Right lobe of liver (tissue), 6 donors: ENCODE results near the gene INSRR. TPM values are rescaled to one million over a fixed set of nuclear protein-coding genes. Genes with fewer than 3 reads are reported as not detected.
A peak's percentile ranks its signal among the peaks of the same experiment; 100 is the strongest.

ENCODE experiments used
- ATAC-seq, 4 donors: fragments of 200-7000 bp; cut with Tn5 transposase; one replicate each; pipeline ENCODE4 v1.9.1; 2020; ENCODE audit warnings: mild to moderate bottlenecking in 4 of 4, moderate library complexity in 4 of 4
- DNase-seq, 3 donors: peaks; one replicate each; pipeline ENCODE4 v3.0.0-alpha.2; 2020
- H3K27ac ChIP-seq, 3 donors: fragments of 200-600 bp; one replicate each; pipeline ENCODE4 v1.8.0; 2022
- H3K27me3 ChIP-seq, 2 donors: fragments of 200-600 bp; one replicate each; pipeline ENCODE4 v1.8.0; 2022
- H3K36me3 ChIP-seq, 4 donors: fragments of 200-600 bp; sonication (generic) in 1 of 4; one replicate each; pipeline versions ENCODE4 v1.5.1 to v1.8.0; 2017 to 2022; ENCODE audit warnings: control low read depth in 1 of 4
- H3K4me1 ChIP-seq, 4 donors: fragments of 200-600 bp; sonication (generic) in 1 of 4; one replicate each; pipeline versions ENCODE4 v1.5.1 to v1.8.0; 2017 to 2022; ENCODE audit warnings: control low read depth in 1 of 4
- H3K4me3 ChIP-seq, 3 donors: fragments of 200-600 bp; one replicate each; pipeline ENCODE4 v1.8.0; 2022
- H3K9me3 ChIP-seq, 4 donors: fragments of 200-600 bp; sonication (generic) in 1 of 4; one replicate each; pipeline versions ENCODE4 v1.5.1 to v1.8.0; 2017 to 2022; ENCODE audit warnings: control low read depth in 1 of 4
- CTCF ChIP-seq, 4 donors: fragments of 200-600 bp in 3 of 4; fragments of 450-650 bp in 1 of 4; IDR thresholded peaks; one replicate each; pipeline versions ENCODE4 v1.5.1 to v1.8.0; 2016 to 2022; ENCODE audit warnings: antibody characterized with exemption in 4 of 4, mild to moderate bottlenecking in 2 of 4
- POLR2A ChIP-seq: fragments of 450-650 bp; IDR thresholded peaks from one replicate; pipeline ENCODE4 v1.6.1; 2017; ENCODE audit warnings: antibody characterized with exemption, mild to moderate bottlenecking
- WGBS: methylation state at CpG from one replicate; pipeline ENCODE4 v1.1.6; 2018; ENCODE audit warnings: low coverage, low lambda C conversion rate; ENCODE audit not compliant: insufficient coverage; ENCODE audit errors: missing lambda C conversion rate; 5-methylcytosine and 5-hydroxymethylcytosine counted together
- intact Hi-C, 2 donors: fragments of 100-400 bp; cut with DNase I; formaldehyde crosslinking; loops; one replicate each; pipeline versions ENCODE4 v1.11.2 to v1.14.1; 2022
- total RNA-seq, 6 experiments: library from RNA; depleted of rRNA in 2 of 6; stranded (reverse); fragments of >200 nt in 2 of 6; fragmentation: NEBNext Ultra II Directional in 3 of 6; extraction: Animal tissue kit (Norgen Biotek cat#: 25700) in 3 of 6; gene quantifications; one replicate each; pipeline versions ENCODE4 v1.1.0 to v1.2.4, GENCODE V29; 2016 to 2023
- donor health status: DM: no; HTN: yes; CAD: no.
- donor health status: DM: no; HTN: no; CAD: no.
- donor health status: DM: no; HTN: no; CAD: no.
- donor health status: DM: no; HTN: yes; CAD: no.
- donor health status: DM: no; HTN: yes; CAD: no.

Gene INSRR
- total RNA-seq, 6 experiments from 2014 or later: not detected

GRCh38 chr1:156847591-156848460, 11.1 kb downstream of the INSRR start:
- peak in 1 of 3 donors; percentile 27 for DNase-seq
- no peak for ATAC-seq
- no peaks in the 10 kb centered on the region for H3K36me3 ChIP-seq
- H3K4me1 ChIP-seq: peaks cover 0 to 14% (median 7%) of the 10 kb centered on the region in 4 donors
- no peak overlapping the region for H3K27ac ChIP-seq
- H3K27me3 ChIP-seq: peaks cover 0 to 10% of the 10 kb centered on the region in 2 donors
- no peaks in the 10 kb centered on the region for H3K9me3 ChIP-seq
- WGBS: 79% methylated on average over 5 of the region's 7 CpGs
- intact Hi-C loops: no loop called here
- no peak for TF ChIP-seq CTCF (IDR thresholded peaks at IDR 0.05)
- no peak for TF ChIP-seq POLR2A
- H3K4me3 ChIP-seq: no peak overlapping the region

- Histone ChIP-seq H3K27ac (no peak overlapping the region), H3K4me3 (no peak overlapping the region), H3K36me3 (no peaks in the 10 kb centered on the region), H3K9me3 (no peaks in the 10 kb centered on the region), H3K4me1 (peaks cover 0 to 2% (median 1%) of the 10 kb centered on the region in 4 donors), H3K27me3 (peaks cover 0 to 10% of the 10 kb centered on the region in 2 donors)
- DNase-seq (no peak), ATAC-seq (no peak)
- TF ChIP-seq CTCF (IDR thresholded peaks at IDR 0.05) (no peak), POLR2A (no peak)
- intact Hi-C loops: no loop called here
- WGBS: 43% methylated on average over 2 of the region's 5 CpGs
Measured at GRCh38 chr1:156846643-156847042, 12.3 kb downstream of the INSRR start.

- TF ChIP-seq CTCF (IDR thresholded peaks at IDR 0.05): no peak
- TF ChIP-seq POLR2A: no peak
- intact Hi-C loops: no loop called here
- 55% methylated on average over 12 of the region's 18 CpGs for WGBS
- no peak for ATAC-seq
- H3K9me3 ChIP-seq: no peaks in the 10 kb centered on the region
- no peaks in the 10 kb centered on the region for H3K4me1 ChIP-seq
- peaks cover 0 to 10% of the 10 kb centered on the region in 2 donors for H3K27me3 ChIP-seq
- H3K4me3 ChIP-seq: no peak overlapping the region
- H3K27ac ChIP-seq: no peak overlapping the region
- no peak for DNase-seq
- no peaks in the 10 kb centered on the region for H3K36me3 ChIP-seq
Measured at GRCh38 chr1:156845953-156846545, 12.9 kb downstream of the INSRR start.

GRCh38 chr1:156845055-156845952, 13.6 kb downstream of the INSRR start:
- Histone ChIP-seq H3K36me3 (no peaks in the 10 kb centered on the region), H3K4me3 (no peak overlapping the region), H3K9me3 (no peaks in the 10 kb centered on the region), H3K27me3 (peaks cover 0 to 10% of the 10 kb centered on the region in 2 donors), H3K4me1 (no peaks in the 10 kb centered on the region), H3K27ac (no peak overlapping the region)
- DNase-seq (no peak), ATAC-seq (no peak)
- intact Hi-C loops: no loop called here
- WGBS: 20% methylated on average over 8 of the region's 69 CpGs
- TF ChIP-seq POLR2A: no peak
- no peak for TF ChIP-seq CTCF (IDR thresholded peaks at IDR 0.05)
